Kidney epithelial cell (primary cell): ENCODE data around the gene BCR. TPM values are rescaled to one million over a fixed set of nuclear protein-coding genes. Genes with fewer than 3 reads are reported as not detected.

Experiments used
- DNase-seq: peaks from one replicate; pipeline ENCODE4 v3.0.0-alpha.2; 2010; ENCODE audit warnings: low read depth
- H3K27me3 ChIP-seq: 2 replicates; pipeline ENCODE4 v1.6.0; 2011; ENCODE audit warnings: low read length; ENCODE audit not compliant: control insufficient read depth, insufficient read depth
- H3K36me3 ChIP-seq: 2 replicates; pipeline ENCODE4 v1.5.1; 2011; ENCODE audit warnings: low read length; ENCODE audit not compliant: control insufficient read depth, insufficient read depth
- H3K4me3 ChIP-seq: 2 replicates; pipeline ENCODE4 v1.5.1; 2011; ENCODE audit warnings: low read depth, mild to moderate bottlenecking, control low read depth, low read length
- CTCF ChIP-seq: IDR thresholded peaks from 2 replicates; pipeline ENCODE4 v1.5.1; 2011; ENCODE audit warnings: mild to moderate bottlenecking, moderate library complexity, low read length, control low read depth, inconsistent platforms; ENCODE audit not compliant: insufficient read depth, poor library complexity, severe bottlenecking
- total RNA-seq: library from RNA; depleted of rRNA; stranded (reverse); fragments of >200 nt; gene quantifications from 2 replicates; pipeline ENCODE4 v1.2.3, GENCODE V29; 2015

BCR gene
- total RNA-seq, 1 donor from 2014 or later: 42.5 TPM

DNA sequence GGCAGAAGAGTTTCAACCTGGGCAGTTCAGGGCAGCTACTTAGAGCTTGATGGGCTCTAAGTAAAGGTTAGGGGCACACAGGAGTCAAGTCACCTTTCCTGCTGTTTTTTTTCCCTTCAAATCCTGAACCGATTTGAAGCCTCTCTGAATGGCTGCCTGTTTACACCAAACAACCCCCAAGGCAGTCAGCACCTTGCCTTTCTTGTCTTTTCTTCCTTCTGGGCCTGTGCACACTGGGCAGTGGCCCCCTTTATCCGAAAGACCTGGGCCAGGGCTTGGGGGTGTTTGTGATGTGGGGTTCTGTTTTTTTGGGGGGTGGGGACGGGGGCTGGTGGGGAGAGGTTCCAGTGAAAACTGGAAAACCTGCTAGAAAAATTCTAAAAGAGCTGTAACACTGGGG lies 42.8 kb upstream of the BCR start:
- Histone ChIP-seq H3K27me3 (no peaks in the 10 kb centered on the region), H3K4me3 (no peak overlapping the region), H3K36me3 (no peaks in the 10 kb centered on the region)
- DNase-seq: no peak
- TF ChIP-seq CTCF: no peak

GRCh38 chr22:23137905-23138561 lies 42.3 kb upstream of the BCR start:
- Histone ChIP-seq H3K36me3 (no peaks in the 10 kb centered on the region), H3K4me3 (no peak overlapping the region), H3K27me3 (no peaks in the 10 kb centered on the region)
- no peak for TF ChIP-seq CTCF
- no peak for DNase-seq

- Histone ChIP-seq H3K36me3 (no peaks in the 10 kb centered on the region), H3K4me3 (no peak overlapping the region), H3K27me3 (no peaks in the 10 kb centered on the region)
- no peak for DNase-seq
- no peak for TF ChIP-seq CTCF
Measured at GRCh38 chr22:23138584-23139435, 41.5 kb upstream of the BCR start.

DNA sequence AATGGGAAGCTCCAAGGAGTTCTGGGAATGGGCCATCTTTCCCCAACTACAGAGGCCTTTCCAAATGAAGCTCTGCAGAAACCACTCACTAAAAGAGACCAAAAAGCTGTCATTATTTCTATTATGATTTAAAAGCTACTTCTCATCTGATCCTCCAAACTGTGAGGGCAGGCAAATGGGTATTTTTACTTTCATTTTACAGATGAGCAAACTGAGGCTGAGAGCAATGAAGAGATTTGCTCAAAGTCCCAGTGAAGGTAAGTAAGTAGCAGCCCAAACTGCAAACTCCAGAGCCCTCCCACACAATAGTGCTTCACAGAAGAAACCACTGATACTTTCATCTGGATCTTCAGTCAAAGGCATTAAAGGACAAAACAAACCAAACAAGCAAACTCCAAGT lies 39.9 kb upstream of the BCR start:
- no peaks in the 10 kb centered on the region for H3K27me3 ChIP-seq
- TF ChIP-seq CTCF: no peak
- H3K36me3 ChIP-seq: no peaks in the 10 kb centered on the region
- no peak for DNase-seq
- H3K4me3 ChIP-seq: no peak overlapping the region

GRCh38 chr22:23142546-23143105 lies 37.7 kb upstream of the BCR start:
- Histone ChIP-seq H3K4me3 (no peak overlapping the region), H3K36me3 (no peaks in the 10 kb centered on the region), H3K27me3 (no peaks in the 10 kb centered on the region)
- TF ChIP-seq CTCF: no peak
- DNase-seq: no peak
